DOHH2 (cell line): Measurements from ENCODE around the gene GBE1.

Experiments
- H3F3A ChIP-seq: fragments of 200-600 bp; sonication (generic), shearing (Covaris generic); 2 replicates; pipeline ENCODE4 v1.6.0; 2016; ENCODE audit warnings: antibody characterized with exemption, mild to moderate bottlenecking; ENCODE audit not compliant: control insufficient read depth, insufficient read depth
- H3K27ac ChIP-seq: fragments of 200-600 bp; sonication (generic); 2 replicates; pipeline ENCODE4 v1.5.1; 2014; ENCODE audit warnings: low read depth, mild to moderate bottlenecking, low read length, moderate library complexity
- H3K27me3 ChIP-seq: fragments of 200-600 bp; sonication (generic); 2 replicates; pipeline ENCODE4 v1.6.1; 2014; ENCODE audit warnings: mild to moderate bottlenecking, low read length, mixed read lengths; ENCODE audit not compliant: control insufficient read depth
- H3K36me3 ChIP-seq: fragments of 200-600 bp; sonication (generic); 2 replicates; pipeline ENCODE4 v1.6.1; 2014; ENCODE audit warnings: mild to moderate bottlenecking, low read length, moderate library complexity, mixed read lengths; ENCODE audit not compliant: control insufficient read depth
- H3K4me1 ChIP-seq: fragments of 200-600 bp; sonication (generic); 2 replicates; pipeline ENCODE4 v1.6.1; 2014; ENCODE audit warnings: mild to moderate bottlenecking, low read length, mixed read lengths; ENCODE audit not compliant: control insufficient read depth
- H3K4me2 ChIP-seq: fragments of 200-600 bp; sonication (generic); 2 replicates; pipeline ENCODE4 v1.6.0; 2014; ENCODE audit warnings: mild to moderate bottlenecking, low read length, moderate library complexity
- H3K4me3 ChIP-seq: fragments of 200-600 bp; sonication (generic); 2 replicates; pipeline ENCODE4 v1.5.1; 2014; ENCODE audit warnings: mild to moderate bottlenecking, low read length, mixed read lengths
- H3K79me2 ChIP-seq: fragments of 200-600 bp; sonication (generic); 2 replicates; pipeline ENCODE4 v1.6.1; 2014; ENCODE audit warnings: mild to moderate bottlenecking, low read length, mixed read lengths; ENCODE audit not compliant: control insufficient read depth
- H3K9me2 ChIP-seq: fragments of 200-600 bp; sonication (generic); replicated peaks from 2 replicates; pipeline ENCODE4 v1.6.1; 2014; ENCODE audit warnings: mild to moderate bottlenecking, low read length, mixed read lengths; ENCODE audit not compliant: control insufficient read depth
- H3K9me3 ChIP-seq: fragments of 200-600 bp; sonication (generic); 2 replicates; pipeline ENCODE4 v1.6.1; 2014; ENCODE audit warnings: antibody characterized with exemption, low read length, mixed read lengths; ENCODE audit not compliant: control insufficient read depth, insufficient read depth
- H4K20me1 ChIP-seq: fragments of 200-600 bp; sonication (generic); 2 replicates; pipeline ENCODE4 v1.6.0; 2014; ENCODE audit warnings: low read depth, mild to moderate bottlenecking, antibody characterized with exemption, low read length, moderate library complexity; ENCODE audit not compliant: control insufficient read depth, insufficient read depth
- EZH2phosphoT487 ChIP-seq: fragments of 200-600 bp; sonication (generic); IDR thresholded peaks from 2 replicates; pipeline ENCODE4 v1.6.1; 2017; ENCODE audit warnings: borderline replicate concordance, mild to moderate bottlenecking, antibody characterized with exemption, low read length, moderate library complexity, mixed read lengths
- TF ChIP-seq, protein P1 (sequence below): fragments of 200-600 bp; sonication (generic); IDR thresholded peaks from one replicate; pipeline ENCODE4 v1.5.1; 2014; ENCODE audit warnings: antibody characterized with exemption, mild to moderate bottlenecking, low read depth, low read length; ENCODE audit not compliant: poor library complexity, severe bottlenecking

GBE1 gene

DNA sequence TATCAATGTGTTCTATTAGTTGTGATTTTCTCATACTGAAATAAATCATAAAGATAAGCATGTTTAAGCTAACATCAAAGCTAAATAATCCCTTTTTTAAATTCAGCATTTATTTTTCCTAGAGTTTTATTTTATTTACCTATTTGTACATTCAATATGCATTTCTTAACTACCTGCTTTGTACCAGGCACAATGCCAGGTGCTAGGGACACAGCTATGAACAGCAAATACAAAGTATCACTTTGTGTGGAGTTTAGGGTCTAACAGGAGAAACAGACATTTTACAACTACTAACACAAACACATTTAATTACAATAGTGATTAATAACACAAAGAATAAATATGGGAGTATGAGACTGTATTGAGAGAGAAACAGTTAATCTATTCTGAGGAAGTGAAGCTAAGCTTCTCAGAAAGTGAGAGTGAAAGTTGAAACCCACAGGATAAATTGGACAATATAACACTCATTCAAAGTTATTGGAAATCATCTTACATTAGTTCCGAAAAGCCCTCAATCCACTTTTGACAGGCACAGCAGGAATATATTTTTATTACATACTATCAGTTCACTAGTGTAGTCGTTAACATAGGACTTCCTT is 159.6 kb downstream of the GBE1 start:
- H3K36me3 ChIP-seq: no peaks in the 10 kb centered on the region
- H3K4me3 ChIP-seq: no peak overlapping the region
- H3K4me1 ChIP-seq: no peaks in the 10 kb centered on the region
- no peak for TF ChIP-seq EZH2phosphoT487
- TF ChIP-seq, protein P1, sequence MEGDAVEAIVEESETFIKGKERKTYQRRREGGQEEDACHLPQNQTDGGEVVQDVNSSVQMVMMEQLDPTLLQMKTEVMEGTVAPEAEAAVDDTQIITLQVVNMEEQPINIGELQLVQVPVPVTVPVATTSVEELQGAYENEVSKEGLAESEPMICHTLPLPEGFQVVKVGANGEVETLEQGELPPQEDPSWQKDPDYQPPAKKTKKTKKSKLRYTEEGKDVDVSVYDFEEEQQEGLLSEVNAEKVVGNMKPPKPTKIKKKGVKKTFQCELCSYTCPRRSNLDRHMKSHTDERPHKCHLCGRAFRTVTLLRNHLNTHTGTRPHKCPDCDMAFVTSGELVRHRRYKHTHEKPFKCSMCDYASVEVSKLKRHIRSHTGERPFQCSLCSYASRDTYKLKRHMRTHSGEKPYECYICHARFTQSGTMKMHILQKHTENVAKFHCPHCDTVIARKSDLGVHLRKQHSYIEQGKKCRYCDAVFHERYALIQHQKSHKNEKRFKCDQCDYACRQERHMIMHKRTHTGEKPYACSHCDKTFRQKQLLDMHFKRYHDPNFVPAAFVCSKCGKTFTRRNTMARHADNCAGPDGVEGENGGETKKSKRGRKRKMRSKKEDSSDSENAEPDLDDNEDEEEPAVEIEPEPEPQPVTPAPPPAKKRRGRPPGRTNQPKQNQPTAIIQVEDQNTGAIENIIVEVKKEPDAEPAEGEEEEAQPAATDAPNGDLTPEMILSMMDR: no peak
- no peaks in the 10 kb centered on the region for H3K79me2 ChIP-seq
- H3K27me3 ChIP-seq: no peaks in the 10 kb centered on the region
- no peaks in the 10 kb centered on the region for H3F3A ChIP-seq
- H3K9me2 ChIP-seq: no peaks in the 10 kb centered on the region
- H3K27ac ChIP-seq: no peak overlapping the region
- no peaks in the 10 kb centered on the region for H3K9me3 ChIP-seq
- no peak overlapping the region for H3K4me2 ChIP-seq
- no peaks in the 10 kb centered on the region for H4K20me1 ChIP-seq

DNA sequence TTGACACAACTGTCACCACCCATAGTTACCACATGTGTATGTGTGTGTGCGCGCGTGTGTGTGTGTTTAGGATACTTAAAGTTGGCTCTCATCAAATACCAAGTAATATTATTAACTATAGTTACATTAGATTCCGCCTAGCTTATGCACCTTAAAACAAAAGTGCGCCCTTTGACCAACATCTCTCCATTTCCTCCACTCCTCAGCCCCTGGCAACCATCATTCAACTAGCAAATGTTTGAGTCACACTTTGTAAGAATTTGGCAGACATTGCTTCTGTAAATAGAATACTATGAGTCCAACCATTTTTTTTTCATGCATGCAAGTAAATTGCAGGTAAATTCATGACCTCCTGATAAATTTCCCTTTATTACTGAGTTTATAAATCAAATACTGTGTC is 169.3 kb downstream of the GBE1 start:
- H3K4me3 ChIP-seq: no peak overlapping the region
- TF ChIP-seq, protein P1: no peak
- no peak for TF ChIP-seq EZH2phosphoT487
- H3K9me2 ChIP-seq: no peaks in the 10 kb centered on the region
- no peaks in the 10 kb centered on the region for H3K4me1 ChIP-seq
- no peaks in the 10 kb centered on the region for H3K79me2 ChIP-seq
- H3K36me3 ChIP-seq: no peaks in the 10 kb centered on the region
- H3K9me3 ChIP-seq: no peaks in the 10 kb centered on the region
- H3K27ac ChIP-seq: no peak overlapping the region
- H3K27me3 ChIP-seq: no peaks in the 10 kb centered on the region
- H3F3A ChIP-seq: no peaks in the 10 kb centered on the region
- H3K4me2 ChIP-seq: no peak overlapping the region
- H4K20me1 ChIP-seq: no peaks in the 10 kb centered on the region

DNA sequence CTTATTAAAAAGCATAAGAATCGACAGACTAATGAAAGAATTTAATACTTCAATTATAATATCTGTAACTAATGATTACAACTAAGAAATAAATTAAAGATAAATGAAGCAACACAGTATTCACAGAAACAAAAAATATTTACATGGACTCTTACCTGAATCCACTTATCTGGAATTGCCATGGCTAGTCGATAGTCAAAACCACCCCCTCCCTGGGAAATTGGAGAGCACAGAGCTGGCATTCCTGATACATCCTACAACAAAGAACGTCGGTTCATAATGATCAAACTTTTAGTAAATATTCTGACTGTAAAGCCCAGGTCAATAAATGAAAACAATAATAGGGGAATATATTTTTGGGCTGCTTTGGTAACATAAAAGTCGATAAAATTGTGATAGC is 175.5 kb downstream of the GBE1 start:
- Histone ChIP-seq H3K27ac (no peak overlapping the region), H3K27me3 (no peaks in the 10 kb centered on the region), H3K79me2 (no peaks in the 10 kb centered on the region), H3K9me3 (no peaks in the 10 kb centered on the region), H3K4me3 (no peak overlapping the region), H3K9me2 (no peaks in the 10 kb centered on the region), H3K4me2 (no peak overlapping the region), H3F3A (no peaks in the 10 kb centered on the region), H3K36me3 (no peaks in the 10 kb centered on the region), H4K20me1 (no peaks in the 10 kb centered on the region), H3K4me1 (no peaks in the 10 kb centered on the region)
- TF ChIP-seq EZH2phosphoT487: no peak

DNA sequence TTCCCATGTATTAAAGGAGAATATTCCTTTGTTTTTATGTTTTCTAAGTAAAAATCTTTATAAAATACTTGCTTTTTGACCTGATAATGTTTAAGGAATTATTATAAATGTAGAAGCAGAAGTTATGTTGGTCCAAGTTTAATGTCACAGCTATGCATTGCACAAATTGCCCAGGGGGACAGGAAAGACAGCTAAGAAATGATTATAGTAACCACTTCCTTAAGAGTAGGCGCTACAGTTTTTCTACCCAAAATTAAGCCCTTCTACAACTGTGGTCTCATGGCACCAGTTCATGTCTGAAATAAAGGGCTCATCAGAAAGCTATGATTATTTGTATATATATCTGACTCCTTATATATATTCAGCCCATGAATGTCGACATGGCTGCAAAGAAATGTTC is 176.4 kb downstream of the GBE1 start:
- no peaks in the 10 kb centered on the region for H4K20me1 ChIP-seq
- no peaks in the 10 kb centered on the region for H3K79me2 ChIP-seq
- H3K4me3 ChIP-seq: no peak overlapping the region
- no peaks in the 10 kb centered on the region for H3K9me2 ChIP-seq
- H3F3A ChIP-seq: no peaks in the 10 kb centered on the region
- no peaks in the 10 kb centered on the region for H3K27me3 ChIP-seq
- no peaks in the 10 kb centered on the region for H3K4me1 ChIP-seq
- H3K27ac ChIP-seq: no peak overlapping the region
- no peak for TF ChIP-seq EZH2phosphoT487
- H3K36me3 ChIP-seq: no peaks in the 10 kb centered on the region
- no peaks in the 10 kb centered on the region for H3K9me3 ChIP-seq
- no peak overlapping the region for H3K4me2 ChIP-seq
